H9 (cell line): Measurements from ENCODE around the gene HS3ST2. TPM values are rescaled to one million over a fixed set of nuclear protein-coding genes. Genes with fewer than 3 reads are reported as not detected.
A peak's percentile ranks its signal among the peaks of the same experiment; 100 is the strongest.

Experiments used
- DNase-seq: peaks from one replicate; pipeline ENCODE4 v3.0.0-alpha.2; 2017
- H2AFZ ChIP-seq: one replicate; pipeline ENCODE4 v1.6.1; 2013; ENCODE audit warnings: mild to moderate bottlenecking, low read length, control low read depth, moderate library complexity
- H2AK5ac ChIP-seq: 2 replicates; pipeline ENCODE4 v1.6.1; 2013; ENCODE audit warnings: low read length, control low read depth, mixed read lengths; ENCODE audit not compliant: insufficient read length
- H2BK120ac ChIP-seq: one replicate; pipeline ENCODE4 v1.6.1; 2013; ENCODE audit warnings: low read depth, mild to moderate bottlenecking, low read length, control low read depth, inconsistent platforms; ENCODE audit not compliant: poor library complexity, severe bottlenecking
- H2BK12ac ChIP-seq: 2 replicates; pipeline ENCODE4 v1.6.1; 2013; ENCODE audit warnings: low read length, control low read depth, mixed read lengths, low read depth; ENCODE audit not compliant: insufficient read length
- H2BK15ac ChIP-seq: 2 replicates; pipeline ENCODE4 v1.6.1; 2013; ENCODE audit warnings: low read depth, low read length, control low read depth
- H2BK20ac ChIP-seq: one replicate; pipeline ENCODE4 v1.6.1; 2013; ENCODE audit warnings: low read depth, mild to moderate bottlenecking, low read length, control low read depth, inconsistent platforms; ENCODE audit not compliant: poor library complexity, severe bottlenecking
- H2BK5ac ChIP-seq: 2 replicates; pipeline ENCODE4 v1.6.1; 2013; ENCODE audit warnings: low read length, control low read depth, mixed read lengths; ENCODE audit not compliant: insufficient read length
- H3K14ac ChIP-seq: 2 replicates; pipeline ENCODE4 v1.6.1; 2013; ENCODE audit warnings: low read length, control low read depth; ENCODE audit not compliant: insufficient read depth
- H3K18ac ChIP-seq: 2 replicates; pipeline ENCODE4 v1.6.1; 2013; ENCODE audit warnings: low read depth, mild to moderate bottlenecking, mixed read lengths, low read length, control low read depth; ENCODE audit not compliant: insufficient read length
- H3K23ac ChIP-seq: 2 replicates; pipeline ENCODE4 v1.6.1; 2013; ENCODE audit warnings: low read length, control low read depth, mixed read lengths, low read depth; ENCODE audit not compliant: insufficient read length
- H3K23me2 ChIP-seq: 2 replicates; pipeline ENCODE4 v1.6.1; 2013; ENCODE audit warnings: low read depth, mild to moderate bottlenecking, mixed read lengths, low read length, control low read depth; ENCODE audit not compliant: insufficient read length, poor library complexity, severe bottlenecking
- H3K27ac ChIP-seq: 2 replicates; pipeline ENCODE4 v1.5.1; 2013; ENCODE audit warnings: low read length, control low read depth, mixed read lengths, low read depth; ENCODE audit not compliant: insufficient read length
- H3K27me3 ChIP-seq: 2 replicates; pipeline ENCODE4 v1.6.1; 2013; ENCODE audit warnings: low read length, control low read depth, inconsistent platforms; ENCODE audit not compliant: insufficient read depth
- H3K4ac ChIP-seq: 2 replicates; pipeline ENCODE4 v1.6.1; 2013; ENCODE audit warnings: low read depth, mild to moderate bottlenecking, control low read depth, inconsistent platforms, low read length, moderate library complexity
- H3K4me1 ChIP-seq: 2 replicates; pipeline ENCODE4 v1.6.1; 2013; ENCODE audit warnings: low read length, control low read depth, inconsistent platforms; ENCODE audit not compliant: insufficient read depth
- H3K4me2 ChIP-seq: 2 replicates; pipeline ENCODE4 v1.6.1; 2013; ENCODE audit warnings: low read length, control low read depth, mixed read lengths; ENCODE audit not compliant: insufficient read length, insufficient read depth
- H3K56ac ChIP-seq: 2 replicates; pipeline ENCODE4 v1.6.1; 2013; ENCODE audit warnings: low read depth, mild to moderate bottlenecking, mixed read lengths, low read length, control low read depth; ENCODE audit not compliant: insufficient read length
- H3K79me1 ChIP-seq: 2 replicates; pipeline ENCODE4 v1.6.1; 2013; ENCODE audit warnings: low read depth, mild to moderate bottlenecking, moderate library complexity, low read length, control low read depth, inconsistent platforms; ENCODE audit not compliant: insufficient read depth, poor library complexity, severe bottlenecking
- H3K79me2 ChIP-seq: 2 replicates; pipeline ENCODE4 v1.6.1; 2013; ENCODE audit warnings: low read length, control low read depth, inconsistent platforms; ENCODE audit not compliant: insufficient read depth
- H3K9ac ChIP-seq: 2 replicates; pipeline ENCODE4 v1.6.1; 2013; ENCODE audit warnings: low read length, control low read depth, mixed read lengths; ENCODE audit not compliant: insufficient read length; ENCODE audit errors: extremely low read depth
- H3K9me3 ChIP-seq: one replicate; pipeline ENCODE4 v1.6.1; 2013; ENCODE audit warnings: low read depth, low read length, inconsistent platforms; ENCODE audit not compliant: control insufficient read depth
- H3T11ph ChIP-seq: one replicate; pipeline ENCODE4 v1.6.1; 2013; ENCODE audit warnings: mild to moderate bottlenecking, low read length, control low read depth, inconsistent platforms
- H4K20me1 ChIP-seq: one replicate; pipeline ENCODE4 v1.6.1; 2013; ENCODE audit not compliant: control insufficient read depth, insufficient read length, insufficient read depth
- H4K5ac ChIP-seq: 2 replicates; pipeline ENCODE4 v1.6.1; 2013; ENCODE audit warnings: low read depth, mild to moderate bottlenecking, mixed read lengths, low read length, control low read depth; ENCODE audit not compliant: insufficient read length
- H4K8ac ChIP-seq: replicated peaks from 2 replicates; pipeline ENCODE4 v1.6.1; 2013; ENCODE audit warnings: low read length, control low read depth, mixed read lengths, low read depth; ENCODE audit not compliant: insufficient read length
- H4K91ac ChIP-seq: 2 replicates; pipeline ENCODE4 v1.6.1; 2013; ENCODE audit warnings: low read depth, mild to moderate bottlenecking, moderate library complexity, mixed read lengths, low read length, control low read depth; ENCODE audit not compliant: insufficient read length
- H3K27ac Mint-ChIP-seq, 3 experiments: 2 replicates in 2 of 3; 3 replicates in 1 of 3; pipeline ENCODE4 v1.8.0; 2020 to 2021; ENCODE audit warnings: mixed read lengths in 3 of 3, mild to moderate bottlenecking in 1 of 3, moderate library complexity in 1 of 3
- H3K27me3 Mint-ChIP-seq: 2 replicates; pipeline ENCODE4 v1.8.0; 2021; ENCODE audit warnings: low read depth, mild to moderate bottlenecking, moderate library complexity, mixed read lengths
- H3K36me3 Mint-ChIP-seq, 3 experiments: 2 replicates in 2 of 3; 3 replicates in 1 of 3; pipeline ENCODE4 v1.8.0; 2020 to 2021; ENCODE audit warnings: low read depth in 3 of 3, mixed read lengths in 3 of 3; ENCODE audit not compliant: insufficient read depth in 1 of 3
- H3K4me1 Mint-ChIP-seq, 2 experiments: 2 replicates each; pipeline ENCODE4 v1.8.0; 2020; ENCODE audit warnings: mixed read lengths in 2 of 2
- H3K4me3 Mint-ChIP-seq, 2 experiments: 2 replicates in 1 of 2; 3 replicates in 1 of 2; pipeline ENCODE4 v1.8.0; 2020 to 2021; ENCODE audit warnings: mild to moderate bottlenecking in 2 of 2, mixed read lengths in 2 of 2, moderate library complexity in 1 of 2
- H3K9me3 Mint-ChIP-seq, 2 experiments: 2 replicates in 1 of 2; 3 replicates in 1 of 2; pipeline ENCODE4 v1.8.0; 2020; ENCODE audit warnings: mild to moderate bottlenecking in 2 of 2, mixed read lengths in 2 of 2, moderate library complexity in 1 of 2
- CTCF ChIP-seq: fragments of 200-600 bp; sonication (generic); conservative IDR thresholded peaks from 3 replicates; pipeline ENCODE4 v1.8.0; 2021; ENCODE audit warnings: antibody characterized with exemption, mild to moderate bottlenecking
- WGBS: extraction: QIAGEN DNeasy Blood & Tissue Kit; methylation state at CpG from one replicate; pipeline ENCODE4 v1.1.7; 2013; ENCODE audit warnings: missing lambda C conversion rate, low lambda C conversion rate, mixed read lengths; ENCODE audit not compliant: insufficient read length; ENCODE audit errors: extremely low coverage; 5-methylcytosine and 5-hydroxymethylcytosine counted together
- total RNA-seq: library from RNA; stranded (reverse); gene quantifications from 2 replicates; pipeline ENCODE4 v1.2.1, GENCODE V29; 2021

Gene HS3ST2
- total RNA-seq, 1 experiment from 2014 or later, result 3.1 TPM

DNA sequence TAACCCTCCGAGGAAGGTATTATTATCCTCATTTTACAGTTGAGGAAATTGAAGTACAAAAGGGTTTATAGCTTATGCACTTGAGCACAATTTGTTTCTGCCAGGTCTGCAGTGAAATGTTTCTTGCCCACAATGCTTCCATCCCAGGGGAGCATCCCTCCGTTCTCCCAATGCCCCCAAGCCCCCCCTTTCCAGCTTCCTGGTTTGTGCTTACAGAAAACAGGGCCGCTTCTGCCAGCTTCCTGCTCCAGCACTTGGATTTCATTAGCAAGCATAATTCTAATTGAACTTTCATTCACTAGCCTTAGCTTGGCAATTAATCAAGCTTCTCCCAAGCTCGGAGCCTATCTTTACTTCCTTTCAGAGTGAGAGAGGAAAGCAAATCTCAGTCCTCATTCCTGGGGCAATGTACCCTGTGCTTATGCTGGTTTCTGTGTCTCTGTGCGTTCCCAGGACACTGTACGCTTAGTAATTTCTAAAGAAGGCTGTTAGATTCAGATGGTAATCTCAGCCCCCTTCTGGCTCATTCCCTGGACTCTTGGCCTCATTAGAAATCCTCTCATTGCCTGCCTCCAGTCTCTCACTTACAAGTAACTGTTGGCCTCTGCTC lies 141.6 kb downstream of the HS3ST2 start:
- Histone ChIP-seq H4K8ac (no peak overlapping the region), H3K27ac (no peak overlapping the region), H3K4me1 (no peaks in the 10 kb centered on the region), H3K79me2 (no peaks in the 10 kb centered on the region), H3K9me3 (no peaks in the 10 kb centered on the region), H4K20me1 (no peaks in the 10 kb centered on the region), H2AK5ac (no peak overlapping the region), H2BK12ac (no peak overlapping the region), H3K4me2 (no peak overlapping the region), H3K79me1 (no peaks in the 10 kb centered on the region), H2AFZ (no peak overlapping the region), H4K5ac (no peak overlapping the region), H3K56ac (no peak overlapping the region), H3K9ac (no peak overlapping the region), H3K14ac (no peak overlapping the region), H3T11ph (no peak overlapping the region), H2BK15ac (no peak overlapping the region), H3K23me2 (no peaks in the 10 kb centered on the region), H3K18ac (no peak overlapping the region), H2BK120ac (no peak overlapping the region), H3K23ac (no peak overlapping the region), H3K27me3 (no peaks in the 10 kb centered on the region), H2BK5ac (no peak overlapping the region), H2BK20ac (no peak overlapping the region), H3K4ac (no peak overlapping the region), H4K91ac (no peak overlapping the region)
- TF ChIP-seq CTCF, result no peak
- no peak for DNase-seq
- H3K27ac Mint-ChIP-seq, result peak overlapping the region in 1 of 3 experiments; percentile 2; a peak in 1 of 7 replicates
- no peak overlapping the region; a peak in 1 of 5 replicates for H3K4me3 Mint-ChIP-seq
- no peaks in the 10 kb centered on the region for H3K36me3 Mint-ChIP-seq
- no CpG with 5 or more reads among the region's 6 CpGs for WGBS
- peaks cover 0 to 12% of the 10 kb centered on the region in 2 experiments for H3K4me1 Mint-ChIP-seq
- H3K9me3 Mint-ChIP-seq, result no peaks in the 10 kb centered on the region
- peaks cover 3% of the 10 kb centered on the region for H3K27me3 Mint-ChIP-seq
